NB4 (cell line): Measurements from ENCODE around the gene CCL11.

Experiments used
- CTCF ChIP-seq: IDR thresholded peaks from one replicate; pipeline ENCODE4 v1.5.1; 2012; ENCODE audit warnings: low read depth, low read length
- MAX ChIP-seq: IDR thresholded peaks from 2 replicates; pipeline ENCODE4 v1.6.1; 2011; ENCODE audit warnings: low read depth, low read length

GRCh38 chr17:34305061-34305460 lies 19.5 kb downstream of the CCL11 start:
- TF ChIP-seq CTCF (no peak), MAX (no peak)
